Right ventricle myocardium inferior (tissue), 1 donor: ENCODE results near the gene BTBD19. TPM values are rescaled to one million over a fixed set of nuclear protein-coding genes. Genes with fewer than 3 reads are reported as not detected.

Experiments
- total RNA-seq: library from RNA; stranded (reverse); fragmentation: NEBNext Ultra II Directional; extraction: Animal tissue kit (Norgen Biotek cat#: 25700); gene quantifications from one replicate; pipeline ENCODE4 v1.2.1, GENCODE V29; 2021
- donor health status: DM: no; HTN: yes; CAD: no; lungs with severe emphysema.

BTBD19 gene
- total RNA-seq, 1 donor from 2014 or later, result 2.8 TPM

Other genes starting within 250 kb of the BTBD19 start
- 11.8 TPM for gene TMEM53, start 134.0 kb upstream of the BTBD19 start, total RNA-seq
- gene ARMH1, start 133.8 kb upstream of the BTBD19 start, total RNA-seq, result 0.78 TPM
- not detected for gene RNU5D-1, start 77.4 kb upstream of the BTBD19 start, total RNA-seq
- gene KIF2C, start 68.7 kb upstream of the BTBD19 start, total RNA-seq, result 0.87 TPM
- gene RPS8, start 33.0 kb upstream of the BTBD19 start, total RNA-seq, result 833 TPM
- gene BEST4, start 20.4 kb upstream of the BTBD19 start, total RNA-seq, result not detected
- gene PLK3, start 8.1 kb upstream of the BTBD19 start, total RNA-seq, result 6.4 TPM
- 1.0 TPM for gene DYNLT4, start 1.2 kb upstream of the BTBD19 start, total RNA-seq
- 0.43 TPM for gene PTCH2, start 34.7 kb downstream of the BTBD19 start, total RNA-seq
- gene EIF2B3, start 178.1 kb downstream of the BTBD19 start, total RNA-seq, result 41.8 TPM
- gene HECTD3, start 202.8 kb downstream of the BTBD19 start, total RNA-seq, result 25.7 TPM
- gene UROD, start 203.7 kb downstream of the BTBD19 start, total RNA-seq, result 71.7 TPM